NCI-H524 (cell line): Measurements from ENCODE around the gene DCBLD2.
"Not testable (repeated sequence)": the region's sequence is repeated elsewhere in the genome, so short reads cannot be mapped to it uniquely, and the experiment has no call there.

Source experiments
- DNase-seq, 2 experiments: peaks; one replicate each; lab custom pipeline; 2025; lab: John Stamatoyannopoulos, UW

DCBLD2 gene

GRCh38 chr3:98892263-98892662, 9.2 kb downstream of the DCBLD2 start:
- no peak for DNase-seq

DNA sequence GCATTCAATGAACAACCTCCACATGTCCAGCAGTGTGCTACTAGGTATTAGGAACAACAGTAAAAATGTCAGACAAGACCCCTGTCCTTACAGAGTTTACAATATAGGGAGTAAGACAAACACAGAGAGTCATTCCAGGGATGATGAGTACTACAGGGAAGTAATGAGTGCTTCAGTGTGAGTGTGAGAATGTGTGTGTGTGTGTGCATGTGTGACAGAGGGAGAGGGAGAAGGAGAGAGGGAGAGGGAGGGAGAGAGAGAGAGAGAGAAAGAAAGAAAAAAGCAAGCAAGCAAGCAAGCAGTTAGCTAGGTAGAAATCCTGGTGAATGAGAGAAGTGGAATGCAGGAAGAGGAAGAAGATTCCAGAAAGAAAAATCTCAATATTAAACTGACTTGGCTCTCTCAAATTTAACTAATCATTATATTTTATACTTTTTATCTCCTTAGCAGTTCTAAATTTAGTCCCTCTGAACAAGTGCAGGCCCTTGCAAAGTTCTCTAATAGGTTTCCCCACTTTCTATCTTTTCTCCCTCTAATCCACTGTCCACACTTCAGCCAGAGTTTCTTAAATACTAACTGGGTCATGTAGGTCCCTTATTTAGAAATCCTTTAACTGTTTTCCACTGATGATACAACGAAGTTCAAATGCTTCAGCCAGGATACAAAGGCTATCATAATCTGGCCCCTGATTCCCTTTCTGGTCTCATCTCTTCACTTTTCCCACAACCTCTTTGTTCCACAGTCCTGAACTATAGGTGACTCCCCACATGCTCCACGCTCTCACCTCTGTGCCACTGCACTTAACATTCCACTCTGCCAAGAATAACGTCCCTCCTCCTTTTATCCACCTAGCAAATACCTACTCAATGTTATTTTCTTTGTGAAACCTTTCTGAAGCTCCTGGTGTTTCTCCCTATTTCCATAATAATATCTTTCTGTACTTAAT, 10.3 kb downstream of the DCBLD2 start:
- no peak for DNase-seq

DNA sequence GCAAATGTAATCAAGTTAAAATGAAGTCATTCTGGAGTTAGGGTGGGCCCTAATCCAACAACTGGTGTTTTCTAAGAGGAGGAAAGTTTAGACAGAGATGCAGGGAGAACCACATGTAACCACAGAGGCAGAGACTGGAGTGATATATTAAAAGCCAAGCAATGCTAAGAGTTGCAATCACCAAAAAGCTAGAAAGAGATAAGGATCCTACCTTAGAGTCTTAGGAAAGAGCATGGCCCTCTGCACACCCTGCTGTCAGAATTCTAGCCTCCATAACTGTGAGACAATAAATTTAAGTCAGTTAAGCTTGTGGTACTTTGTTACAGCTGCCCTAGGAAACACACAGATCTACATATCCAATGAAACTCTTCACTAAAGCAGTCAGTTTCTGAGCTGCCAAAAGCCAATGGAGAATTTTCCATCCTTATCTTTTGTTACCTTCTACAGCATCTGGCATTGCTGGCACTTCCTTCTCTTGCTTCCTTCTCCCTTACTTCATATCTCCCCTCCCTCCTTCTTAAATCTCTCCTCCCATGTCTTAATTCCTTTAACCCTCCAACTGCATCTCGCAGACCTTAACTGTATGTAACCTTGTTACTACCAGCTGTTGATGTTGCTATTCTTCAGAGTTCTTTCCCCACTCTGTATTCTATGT, 11.2 kb downstream of the DCBLD2 start:
- DNase-seq: no peak

- no peak for DNase-seq
These were observed 13.8 kb downstream of the DCBLD2 start for GRCh38 chr3:98887684-98888083.

DNA sequence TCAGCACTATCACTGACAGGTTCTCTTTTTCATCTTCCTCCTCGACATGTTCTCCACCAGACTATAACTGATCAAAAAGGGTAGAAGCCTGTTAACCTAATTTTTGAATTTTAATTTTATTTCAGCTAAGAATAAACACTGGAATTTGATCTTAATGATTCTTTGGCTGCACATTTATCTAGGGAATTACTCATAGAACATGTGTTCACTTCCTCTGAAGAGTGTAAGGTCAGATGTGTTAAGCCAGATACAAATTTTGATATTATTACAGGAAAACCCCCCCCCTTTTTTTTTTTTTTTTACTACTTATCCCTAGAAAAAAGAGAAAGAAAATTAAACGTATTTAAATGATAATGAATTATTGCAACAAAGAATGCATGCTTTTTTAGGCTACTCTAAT, 15.0 kb downstream of the DCBLD2 start:
- DNase-seq: no peak

GRCh38 chr3:98885851-98886250, 15.6 kb downstream of the DCBLD2 start:
- DNase-seq: no peak

DNA sequence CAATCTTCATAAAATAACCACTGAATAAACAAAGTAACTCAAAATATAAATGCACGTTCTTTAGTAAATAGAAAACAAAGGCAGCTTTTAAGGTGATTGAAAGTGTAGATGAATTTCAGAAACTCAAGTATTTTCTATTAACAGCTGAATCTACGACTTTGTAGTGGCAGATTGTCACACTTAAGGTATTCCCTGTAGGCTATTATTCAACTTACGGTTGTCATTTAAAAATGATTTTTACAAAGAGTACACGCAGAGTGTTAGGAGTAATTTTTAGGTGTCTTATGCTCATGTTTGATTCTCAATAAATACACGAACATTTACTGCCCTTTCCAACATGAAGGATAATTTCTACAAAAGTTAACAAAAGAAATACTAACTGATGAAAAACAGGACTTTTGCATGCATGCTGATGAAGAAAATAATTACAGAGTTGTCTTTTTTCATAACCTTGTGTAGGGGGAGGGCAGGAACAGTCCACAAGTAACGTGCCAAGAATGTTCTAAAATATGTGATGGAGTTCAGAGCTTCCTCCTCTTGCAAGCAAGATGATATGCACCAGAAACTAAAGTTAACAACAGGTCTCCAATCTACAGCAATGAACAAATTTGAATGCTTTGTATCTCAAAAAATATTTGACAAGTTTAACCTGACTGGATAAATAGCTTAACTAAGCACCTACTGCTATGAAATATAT, 16.7 kb downstream of the DCBLD2 start:
- no peak for DNase-seq

DNA sequence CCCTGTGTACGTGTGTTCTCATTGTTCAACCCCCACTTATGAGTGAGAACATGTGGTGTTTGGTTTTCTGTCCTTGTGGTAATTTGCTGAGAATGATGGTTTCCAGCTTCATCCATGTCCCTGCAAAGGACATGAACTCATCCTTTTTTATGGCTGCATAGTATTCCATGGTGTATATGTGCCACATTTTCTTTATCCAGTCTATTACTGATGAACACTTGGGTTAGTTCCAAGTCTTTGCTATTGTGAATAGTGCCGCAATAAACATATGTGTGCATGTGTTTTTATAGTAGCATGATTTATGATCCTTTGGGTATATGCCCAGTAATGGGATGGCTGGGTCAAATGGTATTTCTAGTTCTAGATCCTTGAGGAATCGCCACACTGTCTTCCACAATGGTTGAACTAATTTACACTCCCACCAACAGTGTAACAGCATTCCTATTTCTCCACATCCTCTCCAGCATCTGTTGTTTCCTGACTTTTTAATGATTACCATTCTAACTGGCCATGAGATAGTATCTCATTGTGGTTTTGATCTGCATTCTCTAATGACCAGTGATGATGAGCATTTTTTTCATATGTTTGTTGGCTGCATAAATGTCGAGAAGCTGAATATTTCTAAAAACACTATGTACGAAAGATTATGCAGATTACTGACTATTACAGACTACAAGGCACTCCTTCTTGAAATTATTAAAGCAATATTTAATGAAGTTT, 18.7 kb downstream of the DCBLD2 start:
- DNase-seq: not testable (repeated sequence)

GRCh38 chr3:98877132-98877531, 24.4 kb downstream of the DCBLD2 start:
- no peak for DNase-seq

GRCh38 chr3:98875535-98875934, 26.0 kb downstream of the DCBLD2 start:
- DNase-seq: no peak

GRCh38 chr3:98874602-98875249, 26.8 kb downstream of the DCBLD2 start:
- DNase-seq: no peak

DNA sequence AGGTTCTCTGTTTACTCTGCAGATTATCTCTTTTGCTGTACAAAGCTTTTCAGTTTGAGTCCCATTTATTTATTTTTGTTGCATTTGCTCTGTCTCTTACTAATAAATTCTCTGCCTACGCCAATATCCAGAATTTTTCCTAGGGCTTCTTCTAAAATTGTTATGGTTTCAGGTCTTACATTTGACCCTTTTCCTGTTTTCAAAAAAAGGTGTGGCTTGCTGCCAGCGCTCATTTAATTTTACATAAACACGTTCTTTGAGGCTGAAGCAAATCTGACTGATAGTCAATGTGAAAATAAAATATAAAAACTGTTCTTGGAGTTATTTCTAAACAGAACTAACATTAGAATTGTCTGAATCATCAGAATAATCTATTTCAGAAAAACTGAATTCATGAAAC, 32.1 kb downstream of the DCBLD2 start:
- no peak for DNase-seq

DNA sequence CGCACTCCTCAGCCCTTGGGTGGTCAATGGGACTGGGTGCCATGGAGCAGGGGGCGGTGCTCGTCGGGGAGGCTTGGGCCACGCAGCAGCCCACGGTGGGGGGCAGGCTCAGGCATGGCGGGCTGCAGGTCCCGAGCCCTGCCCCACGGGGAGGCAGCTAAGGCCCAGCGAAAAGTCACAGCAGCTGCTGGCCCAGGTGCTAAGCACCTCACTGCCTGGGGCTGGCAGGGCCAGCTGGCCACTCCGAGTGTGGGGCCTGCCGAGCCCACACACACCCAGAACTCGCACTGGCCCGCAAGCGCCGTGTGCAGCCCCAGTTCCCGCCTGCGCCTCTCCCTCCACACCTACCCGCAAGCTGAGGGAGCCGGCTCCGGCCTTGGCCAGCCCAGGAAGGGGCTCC, 43.5 kb downstream of the DCBLD2 start:
- not testable (repeated sequence) for DNase-seq

GRCh38 chr3:98857258-98857657, 44.2 kb downstream of the DCBLD2 start:
- DNase-seq: not testable (repeated sequence)

DNA sequence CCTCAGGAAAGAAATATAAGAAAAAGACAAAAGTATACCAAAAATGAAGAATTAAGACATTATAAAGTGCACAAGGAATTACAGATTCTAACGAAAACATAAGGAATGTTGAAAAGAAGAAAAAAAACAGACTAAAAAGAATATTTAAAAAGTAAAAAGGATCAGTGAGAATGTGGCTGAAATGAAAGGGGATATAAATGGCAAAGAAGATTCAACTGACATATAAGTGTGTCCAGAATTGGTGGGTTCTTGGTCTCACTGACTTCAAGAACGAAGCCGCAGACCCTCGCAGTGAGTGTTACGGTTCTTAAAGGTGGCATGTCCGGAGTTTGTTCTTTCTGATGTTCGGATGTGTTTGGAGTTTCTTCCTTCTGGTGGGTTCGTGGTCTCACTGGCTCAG, 44.8 kb downstream of the DCBLD2 start:
- DNase-seq: no peak

GRCh38 chr3:98855806-98856400, 45.6 kb downstream of the DCBLD2 start:
- no peak for DNase-seq

GRCh38 chr3:98848108-98848507, 53.4 kb downstream of the DCBLD2 start:
- DNase-seq: no peak

- no peak for DNase-seq
These were observed 55.4 kb downstream of the DCBLD2 start for GRCh38 chr3:98846101-98846500.

GRCh38 chr3:98843266-98843959, 58.1 kb downstream of the DCBLD2 start:
- no peak for DNase-seq

GRCh38 chr3:98839846-98840245, 61.6 kb downstream of the DCBLD2 start:
- DNase-seq: no peak
